ENCODE data around the gene KCNH3.

DNA sequence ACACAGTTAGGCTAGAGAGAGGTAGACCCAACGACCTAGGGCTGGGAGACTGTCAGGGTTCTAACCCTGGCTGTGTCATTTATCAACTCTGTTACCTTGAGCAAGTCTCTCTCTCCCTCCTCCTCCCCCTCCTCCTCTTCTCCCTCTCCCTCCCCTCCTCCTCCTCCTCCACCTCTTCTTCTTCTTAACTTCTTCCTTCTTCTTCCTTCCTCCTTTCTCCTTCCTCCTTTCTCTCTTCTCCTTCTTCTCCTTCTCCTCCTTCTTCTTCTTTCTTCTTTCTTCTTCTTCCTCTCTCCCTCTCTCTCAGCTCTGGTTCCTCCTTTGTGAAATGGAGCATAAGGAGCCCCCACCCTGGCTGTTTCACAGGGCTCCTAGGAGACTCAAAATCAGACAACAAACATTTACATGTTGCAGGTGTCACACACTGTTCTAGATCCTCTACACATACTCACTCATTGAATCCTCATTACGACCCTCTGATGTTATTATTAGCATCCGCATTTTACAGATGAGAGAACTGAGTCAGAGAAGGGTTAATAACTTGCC lies 2.2 kb upstream of the KCNH3 start:
- TF ChIP-seq POLR2A (IDR thresholded peaks at IDR 0.05) (no peak), CTCF (IDR thresholded peaks at IDR 0.05) (no peak), POLR2AphosphoS5 (IDR thresholded peaks at IDR 0.05) (no peak), EP300 (IDR thresholded peaks at IDR 0.05) (no peak)
